ENCODE results near the gene SMARCA4. TPM values are rescaled to one million over a fixed set of nuclear protein-coding genes. Genes with fewer than 3 reads are reported as not detected.
"Not testable (repeated sequence)": the region's sequence is repeated elsewhere in the genome, so short reads cannot be mapped to it uniquely, and the experiment has no call there.

The SMARCA4 gene
- total RNA-seq, 2 experiments from 2014 or later, result 102 to 116 TPM

- Mint-ChIP-seq H3K36me3 (ENCODE audit: low read depth) (peaks cover 70% of the 10 kb centered on the region), H3K27me3 (no peaks in the 10 kb centered on the region), H3K4me3 (peak overlapping the region; percentile 93), H3K9me3 (ENCODE audit: low read depth) (peaks cover 2% of the 10 kb centered on the region), H3K27ac (peak overlapping the region; percentile 33), H3K4me1 (peaks cover 62% of the 10 kb centered on the region)
- intact Hi-C loops (cut with DNase I, micrococcal nuclease), result loop anchor here (5.0 to 10.0 kb wide), 6 partner anchors 131 to 1699 kb away; partner anchors contain the start of genes ANGPTL6 (in 1 of the 2), CDC37 (in 1 of the 2), CDKN2D (in 1 of the 2) and DNM2 (in 1 of the 2)
- DNase-seq, result no peak
- ChIA-PET POLR2A (no interaction called here), CTCF (interaction anchor here (0.6 to 1.5 kb wide), 4 partner anchors 9 to 221 kb away, joined by 3 read pairs; no protein-coding TSS in a partner anchor)
- ATAC-seq, result no peak
These were observed 132.9 kb downstream of the SMARCA4 start for GRCh38 chr19:11093689-11094238.

GRCh38 chr19:11094520-11094894 lies 133.7 kb downstream of the SMARCA4 start:
- peak overlapping the region; percentile 96 for H3K27ac Mint-ChIP-seq
- DNase-seq (no peak), ATAC-seq (no peak)
- peaks cover 75% of the 10 kb centered on the region for H3K36me3 Mint-ChIP-seq (ENCODE audit: low read depth)
- POLR2A ChIA-PET, result interaction anchor here (0.7 to 1.2 kb wide), 2 partner anchors 21 to 50 kb away, joined by 3 to 5 read pairs; no protein-coding TSS in a partner anchor
- peaks cover 57% of the 10 kb centered on the region for H3K4me1 Mint-ChIP-seq
- H3K27me3 Mint-ChIP-seq, result no peaks in the 10 kb centered on the region
- H3K9me3 Mint-ChIP-seq (ENCODE audit: low read depth), result peaks cover 2% of the 10 kb centered on the region
- CTCF ChIA-PET, result interaction anchor here (0.5 to 1.5 kb wide), 7 partner anchors 8 to 222 kb away, joined by 3 read pairs; partner anchors contain the start of gene SPC24
- H3K4me3 Mint-ChIP-seq, result peak overlapping the region; percentile 53
- intact Hi-C loops (cut with DNase I, micrococcal nuclease), result loop anchor here (5.0 to 10.0 kb wide), 6 partner anchors 132 to 1698 kb away; partner anchors contain the start of genes ANGPTL6 (in 1 of the 2), CDC37 (in 1 of the 2), CDKN2D (in 1 of the 2) and DNM2 (in 1 of the 2)

GRCh38 chr19:11096210-11096841 lies 135.5 kb downstream of the SMARCA4 start:
- H3K36me3 Mint-ChIP-seq (ENCODE audit: low read depth), result peaks cover 78% of the 10 kb centered on the region
- ATAC-seq (peak; percentile 57), DNase-seq (peak; percentile 62)
- ChIA-PET POLR2A (interaction anchor here (0.6 to 2.0 kb wide), 3 partner anchors 13 to 387 kb away, joined by 3 to 6 read pairs (median 5); no protein-coding TSS in a partner anchor), CTCF (interaction anchor here (1.1 to 1.4 kb wide), 2 partner anchors 30 to 61 kb away, joined by 3 to 4 read pairs; no protein-coding TSS in a partner anchor)
- H3K4me3 Mint-ChIP-seq, result peak overlapping the region; percentile 53
- peaks cover 55% of the 10 kb centered on the region for H3K4me1 Mint-ChIP-seq
- no peaks in the 10 kb centered on the region for H3K27me3 Mint-ChIP-seq
- H3K9me3 Mint-ChIP-seq (ENCODE audit: low read depth), result peaks cover 2% of the 10 kb centered on the region
- intact Hi-C loops (cut with DNase I, micrococcal nuclease), result loop anchor here in 1 of 2 experiments (10.0 kb wide), 2 partner anchors 692 to 992 kb away; partner anchors contain the start of genes ANGPTL6, CDC37 and PPAN
- H3K27ac Mint-ChIP-seq, result peak overlapping the region; percentile 96

GRCh38 chr19:11097367-11097766 lies 136.5 kb downstream of the SMARCA4 start:
- not testable (repeated sequence) for H3K27me3 Mint-ChIP-seq; H3K27ac Mint-ChIP-seq; H3K4me3 Mint-ChIP-seq; H3K9me3 Mint-ChIP-seq (ENCODE audit: low read depth); DNase-seq; ATAC-seq
- Mint-ChIP-seq H3K4me1 (peaks cover 46% of the 10 kb centered on the region), H3K36me3 (ENCODE audit: low read depth) (peaks cover 74% of the 10 kb centered on the region)
- CTCF ChIA-PET, result interaction anchor here (1.4 kb wide), 1 partner anchor 29 kb away, joined by 3 read pairs; no protein-coding TSS in a partner anchor
- intact Hi-C loops (cut with DNase I, micrococcal nuclease), result loop anchor here in 1 of 2 experiments (10.0 kb wide), 2 partner anchors 693 to 993 kb away; partner anchors contain the start of genes ANGPTL6, CDC37 and PPAN
- POLR2A ChIA-PET, result interaction anchor here (0.7 kb wide), 1 partner anchor 12 kb away, joined by 3 read pairs; no protein-coding TSS in a partner anchor

GRCh38 chr19:11098327-11098726 lies 137.5 kb downstream of the SMARCA4 start:
- ChIA-PET POLR2A (interaction anchor here (0.7 kb wide), 1 partner anchor 222 kb away, joined by 3 read pairs; no protein-coding TSS in a partner anchor), CTCF (no interaction called here)
- no peak for ATAC-seq
- no peak overlapping the region for H3K4me3 Mint-ChIP-seq
- H3K9me3 Mint-ChIP-seq (ENCODE audit: low read depth), result peaks cover 2% of the 10 kb centered on the region
- H3K36me3 Mint-ChIP-seq (ENCODE audit: low read depth), result peaks cover 74% of the 10 kb centered on the region
- intact Hi-C loops (cut with DNase I, micrococcal nuclease), result loop anchor here in 1 of 2 experiments (10.0 kb wide), 2 partner anchors 694 to 994 kb away; partner anchors contain the start of genes ANGPTL6, CDC37 and PPAN
- DNase-seq, result no peak
- no peak overlapping the region for H3K27ac Mint-ChIP-seq
- H3K4me1 Mint-ChIP-seq, result peaks cover 36% of the 10 kb centered on the region
- no peaks in the 10 kb centered on the region for H3K27me3 Mint-ChIP-seq

GRCh38 chr19:11098861-11099260 lies 138.0 kb downstream of the SMARCA4 start:
- ATAC-seq, result no peak
- Mint-ChIP-seq H3K9me3 (ENCODE audit: low read depth) (peaks cover 2% of the 10 kb centered on the region), H3K4me3 (no peak overlapping the region), H3K27ac (no peak overlapping the region), H3K4me1 (peaks cover 31% of the 10 kb centered on the region), H3K27me3 (no peaks in the 10 kb centered on the region), H3K36me3 (ENCODE audit: low read depth) (peaks cover 74% of the 10 kb centered on the region)
- no peak for DNase-seq
- intact Hi-C loops (cut with DNase I, micrococcal nuclease), result loop anchor here in 1 of 2 experiments (10.0 kb wide), 2 partner anchors 694 to 994 kb away; partner anchors contain the start of genes ANGPTL6, CDC37 and PPAN
- POLR2A ChIA-PET, result no interaction called here
- CTCF ChIA-PET, result no interaction called here

- H3K9me3 Mint-ChIP-seq (ENCODE audit: low read depth), result peaks cover 2% of the 10 kb centered on the region
- no peak for DNase-seq
- intact Hi-C loops (cut with DNase I, micrococcal nuclease), result no loop called here
- peaks cover 74% of the 10 kb centered on the region for H3K36me3 Mint-ChIP-seq (ENCODE audit: low read depth)
- ATAC-seq, result no peak
- CTCF ChIA-PET, result interaction anchor here (0.6 to 0.7 kb wide), 3 partner anchors 8 to 559 kb away, joined by 3 to 4 read pairs (median 3); no protein-coding TSS in a partner anchor
- H3K4me1 Mint-ChIP-seq, result peaks cover 21% of the 10 kb centered on the region
- H3K4me3 Mint-ChIP-seq, result no peak overlapping the region
- no peaks in the 10 kb centered on the region for H3K27me3 Mint-ChIP-seq
- H3K27ac Mint-ChIP-seq, result no peak overlapping the region
- POLR2A ChIA-PET, result no interaction called here
These were observed 139.2 kb downstream of the SMARCA4 start for GRCh38 chr19:11100049-11100448.

- peaks cover 10% of the 10 kb centered on the region for H3K4me1 Mint-ChIP-seq
- DNase-seq, result no peak
- no peaks in the 10 kb centered on the region for H3K27me3 Mint-ChIP-seq
- H3K9me3 Mint-ChIP-seq (ENCODE audit: low read depth), result peaks cover 2% of the 10 kb centered on the region
- ATAC-seq, result no peak
- ChIA-PET CTCF (interaction anchor here (0.7 to 1.4 kb wide), 3 partner anchors 10 to 25 kb away, joined by 3 to 11 read pairs (median 4); no protein-coding TSS in a partner anchor), POLR2A (no interaction called here)
- no peak overlapping the region for H3K27ac Mint-ChIP-seq
- peaks cover 75% of the 10 kb centered on the region for H3K36me3 Mint-ChIP-seq (ENCODE audit: low read depth)
- intact Hi-C loops (cut with DNase I, micrococcal nuclease), result no loop called here
- no peak overlapping the region for H3K4me3 Mint-ChIP-seq
These were observed 140.2 kb downstream of the SMARCA4 start for GRCh38 chr19:11101057-11101456.

GRCh38 chr19:11102944-11103343 lies 142.1 kb downstream of the SMARCA4 start:
- Mint-ChIP-seq H3K9me3 (ENCODE audit: low read depth) (no peaks in the 10 kb centered on the region), H3K4me3 (no peak overlapping the region), H3K4me1 (no peaks in the 10 kb centered on the region), H3K27ac (no peak overlapping the region), H3K36me3 (ENCODE audit: low read depth) (peaks cover 74% of the 10 kb centered on the region), H3K27me3 (no peaks in the 10 kb centered on the region)
- POLR2A ChIA-PET, result no interaction called here
- ATAC-seq (no peak), DNase-seq (no peak)
- intact Hi-C loops (cut with DNase I, micrococcal nuclease), result no loop called here
- CTCF ChIA-PET, result interaction anchor here (1.4 to 1.7 kb wide), 2 partner anchors 9 to 27 kb away, joined by 3 to 4 read pairs; no protein-coding TSS in a partner anchor

GRCh38 chr19:11103667-11104066 lies 142.8 kb downstream of the SMARCA4 start:
- DNase-seq; intact Hi-C loops (cut with DNase I, micrococcal nuclease); H3K27me3 Mint-ChIP-seq; POLR2A ChIA-PET; H3K4me3 Mint-ChIP-seq; H3K9me3 Mint-ChIP-seq (ENCODE audit: low read depth); H3K27ac Mint-ChIP-seq; ATAC-seq; H3K4me1 Mint-ChIP-seq: not testable (repeated sequence)
- H3K36me3 Mint-ChIP-seq (ENCODE audit: low read depth), result peaks cover 77% of the 10 kb centered on the region
- CTCF ChIA-PET, result interaction anchor here (1.4 to 1.7 kb wide), 2 partner anchors 10 to 27 kb away, joined by 3 to 4 read pairs; no protein-coding TSS in a partner anchor

GRCh38 chr19:11105014-11105636 lies 144.3 kb downstream of the SMARCA4 start:
- H3K27ac Mint-ChIP-seq, result no peak overlapping the region
- H3K4me1 Mint-ChIP-seq, result no peaks in the 10 kb centered on the region
- intact Hi-C loops (cut with DNase I, micrococcal nuclease), result no loop called here
- H3K4me3 Mint-ChIP-seq, result no peak overlapping the region
- H3K36me3 Mint-ChIP-seq (ENCODE audit: low read depth), result peaks cover 73% of the 10 kb centered on the region
- POLR2A ChIA-PET, result interaction anchor here (0.7 to 1.1 kb wide), 2 partner anchors 14 to 15 kb away, joined by 4 to 6 read pairs; no protein-coding TSS in a partner anchor
- no peaks in the 10 kb centered on the region for H3K9me3 Mint-ChIP-seq (ENCODE audit: low read depth)
- CTCF ChIA-PET, result no interaction called here
- no peaks in the 10 kb centered on the region for H3K27me3 Mint-ChIP-seq
- DNase-seq, result no peak
- no peak for ATAC-seq
